ENCODE data around the gene FAM135A.

The FAM135A gene

DNA sequence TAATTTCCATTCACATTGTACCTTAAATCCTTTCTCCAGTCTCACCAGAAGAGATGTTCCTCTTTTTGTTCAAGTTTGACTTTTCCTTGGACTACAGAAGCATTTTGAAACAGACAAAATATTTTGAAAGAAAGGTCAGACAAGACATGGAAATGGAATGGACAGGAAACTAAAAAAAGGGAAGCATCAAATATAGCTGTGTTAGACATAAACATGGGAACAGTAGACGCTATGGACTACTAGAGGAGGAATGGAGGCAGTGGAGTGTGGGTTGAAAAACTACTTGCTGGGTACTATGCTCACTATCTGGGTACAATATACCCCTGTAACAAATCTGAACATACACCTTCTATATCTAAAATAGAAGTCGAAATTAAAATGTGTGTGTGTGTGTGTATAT lies 4.1 kb upstream of the FAM135A start:
- no peak for DNase-seq (ENCODE audit: low read depth)
- no peak overlapping the region for H3K4me3 ChIP-seq (ENCODE audit: control insufficient read depth, low read depth, low read length)
- TF ChIP-seq, protein P1, sequence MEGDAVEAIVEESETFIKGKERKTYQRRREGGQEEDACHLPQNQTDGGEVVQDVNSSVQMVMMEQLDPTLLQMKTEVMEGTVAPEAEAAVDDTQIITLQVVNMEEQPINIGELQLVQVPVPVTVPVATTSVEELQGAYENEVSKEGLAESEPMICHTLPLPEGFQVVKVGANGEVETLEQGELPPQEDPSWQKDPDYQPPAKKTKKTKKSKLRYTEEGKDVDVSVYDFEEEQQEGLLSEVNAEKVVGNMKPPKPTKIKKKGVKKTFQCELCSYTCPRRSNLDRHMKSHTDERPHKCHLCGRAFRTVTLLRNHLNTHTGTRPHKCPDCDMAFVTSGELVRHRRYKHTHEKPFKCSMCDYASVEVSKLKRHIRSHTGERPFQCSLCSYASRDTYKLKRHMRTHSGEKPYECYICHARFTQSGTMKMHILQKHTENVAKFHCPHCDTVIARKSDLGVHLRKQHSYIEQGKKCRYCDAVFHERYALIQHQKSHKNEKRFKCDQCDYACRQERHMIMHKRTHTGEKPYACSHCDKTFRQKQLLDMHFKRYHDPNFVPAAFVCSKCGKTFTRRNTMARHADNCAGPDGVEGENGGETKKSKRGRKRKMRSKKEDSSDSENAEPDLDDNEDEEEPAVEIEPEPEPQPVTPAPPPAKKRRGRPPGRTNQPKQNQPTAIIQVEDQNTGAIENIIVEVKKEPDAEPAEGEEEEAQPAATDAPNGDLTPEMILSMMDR (conservative IDR thresholded peaks at IDR 0.05; ENCODE audit: control insufficient read depth, insufficient read depth, low read depth, low read length): no peak

DNA sequence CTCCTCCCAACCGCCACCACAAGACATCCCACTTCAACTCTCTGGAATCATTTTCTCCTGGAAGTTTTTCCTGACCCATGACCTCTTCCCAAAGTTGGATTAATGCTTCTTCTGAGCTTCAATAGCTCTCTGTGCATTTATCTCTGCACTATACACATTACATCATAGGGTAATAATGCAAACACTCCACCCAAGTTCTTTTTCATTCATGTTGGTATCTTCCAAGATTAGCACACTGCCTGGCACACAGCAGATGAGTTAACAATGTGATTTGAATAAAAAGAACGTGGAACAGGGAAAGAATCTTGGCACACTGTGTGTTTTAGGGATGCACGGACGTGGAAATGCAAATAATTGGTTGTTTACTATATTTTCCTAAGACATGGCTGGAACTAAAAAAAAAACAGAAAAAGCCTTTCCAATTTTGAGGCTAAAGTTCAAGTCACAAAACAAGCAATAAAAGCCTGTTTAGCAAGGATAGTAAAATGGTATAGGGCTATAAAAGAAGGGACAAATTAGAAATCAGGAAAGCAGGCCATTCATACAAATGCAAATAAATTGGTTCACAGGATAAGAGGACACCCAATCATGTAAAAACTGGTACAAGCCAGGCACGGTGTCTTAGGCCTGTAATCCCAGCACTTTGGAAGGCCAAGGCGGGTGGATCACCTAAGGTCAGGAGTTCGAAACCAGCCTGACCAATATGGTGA lies 1.6 kb upstream of the FAM135A start:
- TF ChIP-seq, protein P1 (conservative IDR thresholded peaks at IDR 0.05; ENCODE audit: control insufficient read depth, insufficient read depth, low read depth, low read length): no peak
- no peak for DNase-seq (ENCODE audit: low read depth)
- H3K4me3 ChIP-seq (ENCODE audit: control insufficient read depth, low read depth, low read length): no peak overlapping the region

DNA sequence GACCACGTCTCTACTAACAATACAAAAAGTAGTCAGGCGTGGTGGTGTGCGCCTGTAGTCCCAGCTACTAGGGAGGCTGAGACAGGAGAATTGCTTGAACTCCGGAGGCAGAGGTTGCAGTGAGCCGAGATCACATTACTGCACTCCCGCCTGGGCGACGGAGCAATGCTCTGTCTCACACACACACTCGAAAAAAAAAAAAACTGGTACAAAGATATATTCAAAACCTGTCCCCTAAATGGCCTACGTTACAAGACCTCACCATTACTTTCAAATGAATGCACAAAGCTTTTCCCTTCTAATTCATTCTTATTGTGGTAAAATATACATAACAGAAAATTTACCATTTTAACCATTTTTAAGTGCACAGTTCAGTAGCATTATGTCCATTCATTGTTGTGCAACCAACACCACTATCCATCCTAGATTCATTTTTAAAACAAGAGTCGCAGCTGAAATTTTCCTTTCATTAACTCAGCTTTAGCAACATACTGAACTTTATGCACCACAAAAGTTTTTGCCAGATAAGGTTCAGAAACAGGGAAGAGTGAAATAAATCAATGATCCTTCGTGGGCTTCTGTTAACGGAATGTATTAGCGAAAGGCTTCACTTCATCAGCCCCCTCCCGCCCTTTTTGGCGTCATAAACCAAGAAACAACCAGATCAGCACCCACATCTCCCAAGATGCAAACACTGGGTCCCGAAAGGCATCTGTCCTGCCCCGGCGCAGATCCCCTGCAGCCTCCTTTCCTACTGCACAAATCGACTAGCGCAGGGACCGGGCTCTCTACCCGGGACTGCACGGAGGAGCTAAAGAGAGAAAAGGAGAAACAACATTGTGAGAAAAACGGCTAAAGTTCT lies 825 bp upstream of the FAM135A start:
- TF ChIP-seq, protein P1 (conservative IDR thresholded peaks at IDR 0.05; ENCODE audit: control insufficient read depth, insufficient read depth, low read depth, low read length): no peak
- peak overlapping the region; percentile 95 for H3K4me3 ChIP-seq (ENCODE audit: control insufficient read depth, low read depth, low read length)
- no peak for DNase-seq (ENCODE audit: low read depth)

DNA sequence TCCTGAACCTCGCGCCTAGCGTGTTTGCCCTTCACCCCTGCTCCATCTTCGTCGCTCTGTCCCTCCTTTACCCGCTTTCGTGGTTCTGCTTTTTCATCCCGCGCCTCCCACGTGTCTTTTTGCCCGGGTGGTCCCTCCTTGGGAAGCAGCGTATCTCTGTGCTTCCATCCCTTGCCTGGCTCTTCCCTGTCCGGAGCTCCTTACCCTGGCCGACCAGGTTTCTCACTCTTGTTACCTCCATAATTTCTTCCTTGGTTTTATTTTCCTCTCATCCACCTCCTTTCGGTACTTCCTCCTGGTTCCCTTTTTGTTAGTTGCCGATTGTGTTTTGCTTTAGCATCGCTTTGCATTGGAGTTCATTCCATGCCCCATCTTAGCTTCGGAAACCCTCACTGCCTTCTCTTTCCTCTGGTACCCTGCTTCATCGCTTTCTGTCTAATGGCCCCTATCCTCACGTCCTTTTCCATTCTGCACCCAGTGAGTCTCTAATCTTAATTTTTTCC lies 735 bp downstream of the FAM135A start:
- DNase-seq (ENCODE audit: low read depth): no peak
- TF ChIP-seq, protein P1 (conservative IDR thresholded peaks at IDR 0.05; ENCODE audit: control insufficient read depth, insufficient read depth, low read depth, low read length): no peak

DNA sequence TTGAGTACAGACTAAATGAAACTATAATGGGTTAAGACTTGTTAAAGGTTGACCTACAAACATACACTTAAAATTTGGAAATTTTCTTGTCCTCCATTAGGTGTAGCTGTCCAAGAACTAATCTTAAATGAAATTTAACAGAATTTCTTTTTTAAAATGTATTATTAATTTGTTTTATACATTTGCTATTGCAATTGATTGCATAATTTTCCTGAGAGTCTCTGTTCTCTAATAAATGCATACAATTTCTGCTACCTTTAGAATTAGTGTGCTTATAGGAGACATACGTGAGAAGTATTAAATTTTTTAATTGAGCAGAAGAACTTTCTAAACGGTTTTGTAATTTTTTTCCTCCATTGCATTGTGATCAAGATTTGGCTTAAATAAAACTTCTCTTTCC lies 1.5 kb downstream of the FAM135A start:
- no peak for DNase-seq (ENCODE audit: low read depth)
- TF ChIP-seq, protein P1 (conservative IDR thresholded peaks at IDR 0.05; ENCODE audit: control insufficient read depth, insufficient read depth, low read depth, low read length): no peak
- no peak overlapping the region for H3K4me3 ChIP-seq (ENCODE audit: control insufficient read depth, low read depth, low read length)

More for the DNA sequence above, 735 bp downstream of the FAM135A start:
- H3K4me3 ChIP-seq (ENCODE audit: control insufficient read depth, low read depth, low read length): peak overlapping the region; percentile 95

DNA sequence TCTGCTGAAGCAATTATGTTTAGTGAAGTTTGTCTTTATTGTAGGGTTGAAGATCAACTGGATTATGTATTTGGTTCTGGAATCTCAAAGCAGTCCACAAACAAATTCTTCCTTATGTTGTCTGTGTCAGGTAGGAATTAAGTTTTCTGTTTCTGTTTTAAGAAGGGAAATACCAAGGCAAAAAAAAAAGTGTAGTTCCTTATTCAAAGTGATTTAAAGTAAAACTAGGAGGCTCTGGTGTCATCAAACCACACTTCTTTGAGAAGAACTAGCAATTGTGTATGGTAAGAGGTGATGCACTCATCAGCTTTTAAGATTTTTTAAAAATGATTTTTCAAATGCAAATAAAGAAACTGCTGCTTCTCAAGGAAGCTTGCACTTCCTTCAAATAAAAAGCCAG lies 1.9 kb downstream of the FAM135A start:
- H3K4me3 ChIP-seq (ENCODE audit: control insufficient read depth, low read depth, low read length): no peak overlapping the region
- DNase-seq (ENCODE audit: low read depth): no peak
- TF ChIP-seq, protein P1 (conservative IDR thresholded peaks at IDR 0.05; ENCODE audit: control insufficient read depth, insufficient read depth, low read depth, low read length): no peak
